Measurements from ENCODE around the gene CMPK2.

- TF ChIP-seq CTCF (IDR thresholded peaks at IDR 0.05; ENCODE audit: low read depth, low read length) (no peak), MYC (IDR thresholded peaks at IDR 0.05; ENCODE audit: low read depth, low read length) (no peak)
Observed at GRCh38 chr2:6831229-6831628, 34.5 kb downstream of the CMPK2 start.

All from NB4 (cell line).